Measurements from ENCODE around the gene APBB2.

APBB2 gene

GRCh38 chr4:41044165-41044564, 170.2 kb downstream of the APBB2 start:
- TF ChIP-seq, protein P1, sequence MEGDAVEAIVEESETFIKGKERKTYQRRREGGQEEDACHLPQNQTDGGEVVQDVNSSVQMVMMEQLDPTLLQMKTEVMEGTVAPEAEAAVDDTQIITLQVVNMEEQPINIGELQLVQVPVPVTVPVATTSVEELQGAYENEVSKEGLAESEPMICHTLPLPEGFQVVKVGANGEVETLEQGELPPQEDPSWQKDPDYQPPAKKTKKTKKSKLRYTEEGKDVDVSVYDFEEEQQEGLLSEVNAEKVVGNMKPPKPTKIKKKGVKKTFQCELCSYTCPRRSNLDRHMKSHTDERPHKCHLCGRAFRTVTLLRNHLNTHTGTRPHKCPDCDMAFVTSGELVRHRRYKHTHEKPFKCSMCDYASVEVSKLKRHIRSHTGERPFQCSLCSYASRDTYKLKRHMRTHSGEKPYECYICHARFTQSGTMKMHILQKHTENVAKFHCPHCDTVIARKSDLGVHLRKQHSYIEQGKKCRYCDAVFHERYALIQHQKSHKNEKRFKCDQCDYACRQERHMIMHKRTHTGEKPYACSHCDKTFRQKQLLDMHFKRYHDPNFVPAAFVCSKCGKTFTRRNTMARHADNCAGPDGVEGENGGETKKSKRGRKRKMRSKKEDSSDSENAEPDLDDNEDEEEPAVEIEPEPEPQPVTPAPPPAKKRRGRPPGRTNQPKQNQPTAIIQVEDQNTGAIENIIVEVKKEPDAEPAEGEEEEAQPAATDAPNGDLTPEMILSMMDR (IDR thresholded peaks at IDR 0.05; ENCODE audit: control extremely low read depth, extremely low read depth, low read depth, missing control alignments), result no peak
- DNase-seq (ENCODE audit: extremely low spot score), result no peak
- ChIA-PET POLR2A (no interaction called here), CTCF (no interaction called here)

GRCh38 chr4:41043465-41043864, 170.9 kb downstream of the APBB2 start:
- POLR2A ChIA-PET, result no interaction called here
- TF ChIP-seq, protein P1 (IDR thresholded peaks at IDR 0.05; ENCODE audit: control extremely low read depth, extremely low read depth, low read depth, missing control alignments), result no peak
- CTCF ChIA-PET, result interaction anchor here (1.0 to 1.2 kb wide), 2 partner anchors 11 to 22 kb away, joined by 3 read pairs; no protein-coding TSS in a partner anchor
- no peak for DNase-seq (ENCODE audit: extremely low spot score)

GRCh38 chr4:41041551-41041950, 172.8 kb downstream of the APBB2 start:
- CTCF ChIA-PET, result no interaction called here
- TF ChIP-seq, protein P1 (IDR thresholded peaks at IDR 0.05; ENCODE audit: control extremely low read depth, extremely low read depth, low read depth, missing control alignments), result no peak
- DNase-seq (ENCODE audit: extremely low spot score), result no peak
- POLR2A ChIA-PET, result no interaction called here

- no peak for DNase-seq (ENCODE audit: extremely low spot score)
- TF ChIP-seq, protein P1 (IDR thresholded peaks at IDR 0.05; ENCODE audit: control extremely low read depth, extremely low read depth, low read depth, missing control alignments), result no peak
- ChIA-PET CTCF (interaction anchor here (0.9 kb wide), 2 partner anchors 11 to 14 kb away, joined by 3 read pairs; no protein-coding TSS in a partner anchor), POLR2A (interaction anchor here (0.9 kb wide), 1 partner anchor 9 kb away, joined by 3 read pairs; no protein-coding TSS in a partner anchor)
Measured at GRCh38 chr4:41039317-41039716, 175.0 kb downstream of the APBB2 start.

DNA sequence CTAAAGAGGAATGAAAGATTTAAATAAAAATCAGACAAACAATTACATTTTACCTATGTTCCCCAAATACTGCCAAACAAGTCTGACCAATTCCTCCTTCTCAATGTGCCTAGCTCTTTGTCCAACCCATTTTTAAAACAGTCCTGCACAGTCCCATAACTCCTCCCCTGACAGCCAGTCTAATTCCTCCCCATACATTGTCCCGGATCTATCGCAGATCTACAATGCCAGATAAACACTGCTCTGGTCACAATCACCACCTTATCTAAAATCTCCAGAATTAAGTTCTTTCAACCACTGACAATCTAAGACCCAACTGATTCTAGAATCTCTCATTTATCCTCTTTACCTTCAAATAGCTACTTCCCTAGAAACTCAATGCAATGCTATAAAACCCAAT, 176.0 kb downstream of the APBB2 start:
- TF ChIP-seq, protein P1 (IDR thresholded peaks at IDR 0.05; ENCODE audit: control extremely low read depth, extremely low read depth, low read depth, missing control alignments), result no peak
- no peak for DNase-seq (ENCODE audit: extremely low spot score)
- ChIA-PET POLR2A (interaction anchor here (0.9 kb wide), 1 partner anchor 8 kb away, joined by 3 read pairs; no protein-coding TSS in a partner anchor), CTCF (interaction anchor here (0.9 kb wide), 2 partner anchors 9 to 15 kb away, joined by 3 read pairs; no protein-coding TSS in a partner anchor)

DNA sequence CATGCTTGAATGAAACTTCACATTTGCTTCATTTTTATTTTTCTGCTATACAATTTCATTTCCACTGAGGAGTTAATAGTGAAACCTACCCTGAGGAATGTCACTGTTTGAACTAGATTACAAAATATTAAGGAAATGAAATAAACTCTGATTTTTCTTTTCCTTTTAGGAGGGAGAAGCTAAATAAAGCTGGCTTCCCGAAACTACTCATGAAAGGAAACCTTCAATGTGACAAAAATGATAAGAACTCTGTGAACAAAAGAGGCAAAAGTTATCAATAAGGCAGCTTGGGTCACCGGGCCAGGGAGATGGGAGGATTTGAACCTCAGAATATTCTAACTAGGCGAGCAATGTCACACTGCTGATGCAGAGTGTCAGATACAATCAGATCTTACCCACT, 185.2 kb downstream of the APBB2 start:
- ChIA-PET POLR2A (no interaction called here), CTCF (interaction anchor here (0.8 to 2.6 kb wide), 3 partner anchors 10 to 53 kb away, joined by 3 to 8 read pairs (median 3); no protein-coding TSS in a partner anchor)
- no peak for DNase-seq (ENCODE audit: extremely low spot score)
- TF ChIP-seq, protein P1 (IDR thresholded peaks at IDR 0.05; ENCODE audit: control extremely low read depth, extremely low read depth, low read depth, missing control alignments), result no peak

All from GM10248 (cell line).